ENCODE measurements around the gene SLC4A1AP. TPM values are rescaled to one million over a fixed set of nuclear protein-coding genes. Genes with fewer than 3 reads are reported as not detected.

Gene SLC4A1AP
- total and polyA plus RNA-seq, 2 of the 13 experiments (the other 11 are each of a cell fraction or from before 2014, with no cell fraction given) = 15.3 to 44.6 TPM

- 0 out of 2 replicates have a peak, but pooled peaks have one; percentile 35 for TF ChIP-seq ZNF639 (CRISPR knock-in tag; conservative IDR thresholded peaks at IDR 0.05)
- no peak for TF ChIP-seq MYPOP (CRISPR knock-in tag; IDR thresholded peaks at IDR 0.05)
- no peak for TF ChIP-seq KDM6A (CRISPR knock-in tag; IDR thresholded peaks at IDR 0.05; ENCODE audit: low read depth)
- 0 out of 2 replicates have a peak, but pooled peaks have one; percentile 8 for TF ChIP-seq RBAK (CRISPR knock-in tag; IDR thresholded peaks at IDR 0.05)
- 0 out of 2 replicates have a peak, but pooled peaks have one; percentile 19 for TF ChIP-seq ZFYVE20 (CRISPR knock-in tag; IDR thresholded peaks at IDR 0.05; ENCODE audit: borderline replicate concordance, low read depth)
- TF ChIP-seq PBX2 (CRISPR knock-in tag; IDR thresholded peaks at IDR 0.05) = no peak
- TF ChIP-seq NR2F2 (IDR thresholded peaks at IDR 0.05; ENCODE audit: borderline replicate concordance, low read depth) = no peak
- TF ChIP-seq NR3C1 (CRISPR knock-in tag; IDR thresholded peaks at IDR 0.05) = no peak
- no peak for TF ChIP-seq ZBTB40 (IDR thresholded peaks at IDR 0.05)
- TF ChIP-seq ZBTB40 (CRISPR knock-in tag; IDR thresholded peaks at IDR 0.05) = no peak
- TF ChIP-seq ZNF282 (IDR thresholded peaks at IDR 0.05; ENCODE audit: partially characterized antibody) = no peak
- no peak for TF ChIP-seq USF2 (IDR thresholded peaks at IDR 0.05; ENCODE audit: low read depth, low read length)
- TF ChIP-seq USF2 (CRISPR knock-in tag; IDR thresholded peaks at IDR 0.05; ENCODE audit: borderline replicate concordance) = no peak
- no peak for TF ChIP-seq SMC3 (IDR thresholded peaks at IDR 0.05; ENCODE audit: low read length)
Measured at GRCh38 chr2:27627963-27628766, 35.5 kb upstream of the SLC4A1AP start (continued).

Data from HepG2 (cell line).